Amygdala (tissue), 56 donors: ENCODE data around the gene KLK1.
A peak's percentile ranks its signal among the peaks of the same experiment; 100 is the strongest.
"Not testable (repeated sequence)": the region's sequence is repeated elsewhere in the genome, so short reads cannot be mapped to it uniquely, and the experiment has no call there.

Source experiments
- DNase-seq, 56 donors: peaks; one replicate each; lab custom pipeline; 2025; lab: John Stamatoyannopoulos, UW

KLK1 gene

GRCh38 chr19:50817941-50818858 is 5.4 kb downstream of the KLK1 start:
- DNase-seq = peak in 2 of 56 donors; percentile 11 to 18

GRCh38 chr19:50815439-50815838 is 8.1 kb downstream of the KLK1 start:
- no peak for DNase-seq

GRCh38 chr19:50814883-50815282 is 8.7 kb downstream of the KLK1 start:
- no peak for DNase-seq

GRCh38 chr19:50812474-50812873 is 11.1 kb downstream of the KLK1 start:
- DNase-seq = no peak

- DNase-seq = not testable (repeated sequence)
Measured at GRCh38 chr19:50811622-50812238, 11.9 kb downstream of the KLK1 start.

GRCh38 chr19:50808856-50809255 is 14.7 kb downstream of the KLK1 start:
- DNase-seq = no peak

GRCh38 chr19:50804420-50805272 is 18.9 kb downstream of the KLK1 start:
- DNase-seq = peak; percentile 66 to 99 (median 96)

- no peak for DNase-seq
Measured at GRCh38 chr19:50803633-50804419, 19.8 kb downstream of the KLK1 start.

- DNase-seq = no peak
Measured at GRCh38 chr19:50801107-50801506, 22.5 kb downstream of the KLK1 start.

GRCh38 chr19:50799547-50799851 is 24.1 kb downstream of the KLK1 start:
- DNase-seq = no peak

GRCh38 chr19:50798659-50799546 is 24.7 kb downstream of the KLK1 start:
- DNase-seq = no peak

- no peak for DNase-seq
Measured at GRCh38 chr19:50797781-50798658, 25.6 kb downstream of the KLK1 start.

- no peak for DNase-seq
Measured at GRCh38 chr19:50797429-50797780, 26.2 kb downstream of the KLK1 start.

GRCh38 chr19:50796634-50797428 is 26.8 kb downstream of the KLK1 start:
- no peak for DNase-seq

- DNase-seq = no peak
Measured at GRCh38 chr19:50796128-50796633, 27.4 kb downstream of the KLK1 start.

GRCh38 chr19:50795664-50796073 is 27.9 kb downstream of the KLK1 start:
- DNase-seq = no peak
